HUES6 (cell line): ENCODE results near the gene KIRREL3.

Source experiments
- H3K27ac ChIP-seq: 2 replicates; pipeline ENCODE4 v1.7.0; 2013; ENCODE audit warnings: low read depth, mild to moderate bottlenecking, low read length, inconsistent platforms
- H3K27me3 ChIP-seq: 2 replicates; pipeline ENCODE4 v1.6.1; 2013; ENCODE audit warnings: low read length; ENCODE audit not compliant: control insufficient read depth, insufficient read depth
- H3K36me3 ChIP-seq: 2 replicates; pipeline ENCODE4 v1.6.1; 2013; ENCODE audit warnings: low read length; ENCODE audit not compliant: control insufficient read depth, insufficient read depth
- H3K4me1 ChIP-seq: 2 replicates; pipeline ENCODE4 v1.6.1; 2013; ENCODE audit warnings: low read length; ENCODE audit not compliant: control insufficient read depth, insufficient read depth
- H3K4me3 ChIP-seq: 2 replicates; pipeline ENCODE4 v1.5.1; 2013; ENCODE audit warnings: low read depth, low read length
- H3K9ac ChIP-seq: one replicate; pipeline ENCODE4 v1.6.1; 2013; ENCODE audit warnings: mild to moderate bottlenecking, low read length
- H3K9me3 ChIP-seq: 2 replicates; pipeline ENCODE4 v1.6.1; 2013; ENCODE audit warnings: low read depth, low read length; ENCODE audit not compliant: control insufficient read depth, insufficient read depth

Gene KIRREL3

GRCh38 chr11:126599217-126599897, 401.2 kb downstream of the KIRREL3 start:
- Histone ChIP-seq H3K4me1 (peaks cover 23% of the 10 kb centered on the region), H3K36me3 (no peaks in the 10 kb centered on the region), H3K9ac (no peak overlapping the region), H3K4me3 (no peak overlapping the region), H3K9me3 (no peaks in the 10 kb centered on the region; the same call in 1 of the 2 replicates), H3K27me3 (no peaks in the 10 kb centered on the region; the same call in 1 of the 2 replicates), H3K27ac (no peak overlapping the region)

DNA sequence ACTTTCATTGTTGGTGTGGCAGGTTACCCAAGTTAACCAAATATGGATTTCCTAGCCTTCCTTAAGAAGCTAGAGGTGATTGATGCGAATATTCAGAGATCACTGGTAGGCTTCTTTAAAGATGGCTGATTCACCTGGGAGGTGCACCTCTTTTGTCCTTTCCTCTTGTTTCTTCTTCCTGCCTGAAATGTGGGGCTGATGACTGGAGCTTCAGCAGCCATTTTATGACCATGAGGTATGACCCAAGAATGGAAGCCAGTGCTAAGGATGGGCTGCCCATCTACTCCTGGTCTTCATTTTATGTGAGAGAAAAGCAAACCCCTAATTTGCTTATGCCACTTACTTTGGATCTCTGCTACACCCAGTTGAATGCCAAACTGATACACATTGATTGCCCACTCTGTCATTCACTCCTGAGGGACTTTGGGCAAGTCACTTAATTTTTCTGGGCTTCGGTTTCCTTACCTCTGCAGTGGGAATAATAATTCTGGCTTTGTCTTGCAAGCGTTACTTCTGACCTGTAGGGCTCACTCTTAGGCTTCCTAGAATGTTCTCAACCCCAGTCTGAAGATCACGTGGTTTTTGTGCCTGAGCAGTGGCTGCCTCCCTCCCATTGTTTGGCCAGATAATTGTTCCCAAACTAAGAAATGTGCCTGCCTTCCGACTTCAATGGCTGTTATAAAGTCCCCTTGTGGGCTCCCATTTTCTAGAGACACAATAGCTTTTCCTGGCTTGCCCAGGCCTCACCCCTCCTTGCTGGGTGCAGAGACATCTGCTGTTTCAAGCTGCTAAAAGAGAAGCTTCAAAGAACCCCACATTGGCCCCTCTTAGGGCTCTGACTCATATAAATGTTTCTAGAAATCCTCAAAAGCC, 402.0 kb downstream of the KIRREL3 start:
- Histone ChIP-seq H3K27ac (no peak overlapping the region), H3K4me3 (no peak overlapping the region), H3K9ac (no peak overlapping the region), H3K27me3 (no peaks in the 10 kb centered on the region), H3K36me3 (no peaks in the 10 kb centered on the region), H3K9me3 (no peaks in the 10 kb centered on the region; the same call in 1 of the 2 replicates), H3K4me1 (peaks cover 23% of the 10 kb centered on the region)

- no peaks in the 10 kb centered on the region for H3K36me3 ChIP-seq
- no peak overlapping the region for H3K27ac ChIP-seq
- no peak overlapping the region for H3K9ac ChIP-seq
- peaks cover 29% of the 10 kb centered on the region for H3K4me1 ChIP-seq
- H3K4me3 ChIP-seq: no peak overlapping the region
- no peaks in the 10 kb centered on the region for H3K27me3 ChIP-seq
- no peaks in the 10 kb centered on the region; the same call in 1 of the 2 replicates for H3K9me3 ChIP-seq
Measured at GRCh38 chr11:126597041-126597440, 403.5 kb downstream of the KIRREL3 start.

DNA sequence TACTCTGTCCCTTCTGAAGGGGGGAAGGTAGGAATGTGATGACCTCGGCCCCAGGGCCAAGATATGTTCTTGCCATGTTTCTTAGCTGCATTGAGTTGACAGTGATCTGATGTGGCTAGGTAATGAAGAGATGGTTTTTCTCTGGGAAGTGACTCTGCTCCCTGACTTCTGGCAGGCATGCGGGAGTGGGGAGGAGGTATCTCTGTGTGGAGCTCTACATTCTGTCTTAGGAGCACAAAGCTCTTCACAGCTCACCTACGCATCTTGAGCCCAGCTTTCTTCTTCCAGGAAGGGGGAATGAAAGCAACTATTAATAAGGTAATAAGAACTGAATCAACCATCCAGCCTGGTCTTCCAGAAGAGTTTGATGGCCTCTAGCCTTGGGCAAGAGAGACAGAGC, 404.1 kb downstream of the KIRREL3 start:
- H3K27me3 ChIP-seq: no peaks in the 10 kb centered on the region
- no peak overlapping the region for H3K4me3 ChIP-seq
- no peaks in the 10 kb centered on the region; the same call in 1 of the 2 replicates for H3K9me3 ChIP-seq
- H3K36me3 ChIP-seq: no peaks in the 10 kb centered on the region
- peaks cover 29% of the 10 kb centered on the region for H3K4me1 ChIP-seq
- H3K27ac ChIP-seq: no peak overlapping the region
- H3K9ac ChIP-seq: no peak overlapping the region

DNA sequence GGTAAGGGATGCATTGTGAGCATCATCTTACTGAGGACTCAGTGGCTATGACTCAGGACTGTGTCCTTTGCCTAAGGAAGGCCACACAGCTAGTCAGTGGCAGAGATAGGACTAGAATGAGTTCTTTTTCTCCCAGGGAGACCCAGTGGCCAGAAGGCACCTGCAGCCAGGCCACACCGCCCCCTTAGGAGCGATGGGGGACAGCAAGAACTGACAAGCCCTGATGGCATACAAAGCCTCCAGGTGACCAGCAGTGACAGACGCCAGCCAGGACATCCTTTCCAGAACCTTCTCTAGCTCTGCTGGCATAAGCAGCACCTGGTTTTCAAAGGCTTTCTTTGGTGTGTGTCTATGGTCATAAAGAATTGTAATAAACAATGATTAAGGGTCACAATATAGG, 405.0 kb downstream of the KIRREL3 start:
- Histone ChIP-seq H3K9me3 (no peaks in the 10 kb centered on the region; the same call in 1 of the 2 replicates), H3K9ac (no peak overlapping the region), H3K36me3 (no peaks in the 10 kb centered on the region), H3K4me1 (peaks cover 20% of the 10 kb centered on the region), H3K27ac (no peak overlapping the region), H3K4me3 (no peak overlapping the region), H3K27me3 (no peaks in the 10 kb centered on the region)

DNA sequence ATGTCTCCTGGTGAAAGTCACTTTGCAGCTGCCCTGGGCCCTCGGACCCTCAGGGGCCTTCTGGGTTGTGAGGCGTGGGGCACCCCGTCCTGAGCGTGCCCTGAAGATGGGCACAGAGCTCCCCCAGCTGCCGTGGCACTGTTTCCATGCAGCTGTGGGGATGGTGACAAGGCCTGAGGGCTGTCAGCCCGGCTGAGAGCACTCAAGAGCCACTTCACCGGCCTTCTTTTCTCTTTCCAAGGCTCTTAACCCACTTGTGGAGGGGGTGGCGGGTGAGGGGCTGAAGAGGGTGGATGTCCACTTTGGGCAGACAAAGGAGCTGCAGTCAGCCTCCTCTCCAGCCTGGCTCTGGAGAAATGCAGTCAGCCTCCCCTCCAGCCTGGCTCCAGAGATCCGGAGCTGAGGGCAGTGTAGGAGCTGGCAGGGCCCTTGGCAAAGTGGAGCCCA, 405.6 kb downstream of the KIRREL3 start:
- H3K27ac ChIP-seq: no peak overlapping the region
- H3K9ac ChIP-seq: no peak overlapping the region
- H3K4me1 ChIP-seq: peaks cover 20% of the 10 kb centered on the region
- H3K36me3 ChIP-seq: no peaks in the 10 kb centered on the region
- H3K27me3 ChIP-seq: no peaks in the 10 kb centered on the region
- H3K9me3 ChIP-seq: no peaks in the 10 kb centered on the region; the same call in 1 of the 2 replicates
- no peak overlapping the region for H3K4me3 ChIP-seq

GRCh38 chr11:126592496-126593410, 407.8 kb downstream of the KIRREL3 start:
- Histone ChIP-seq H3K4me3 (no peak overlapping the region), H3K36me3 (no peaks in the 10 kb centered on the region), H3K9ac (no peak overlapping the region), H3K27me3 (no peaks in the 10 kb centered on the region), H3K4me1 (peaks cover 34% of the 10 kb centered on the region), H3K27ac (no peak overlapping the region), H3K9me3 (no peaks in the 10 kb centered on the region)

DNA sequence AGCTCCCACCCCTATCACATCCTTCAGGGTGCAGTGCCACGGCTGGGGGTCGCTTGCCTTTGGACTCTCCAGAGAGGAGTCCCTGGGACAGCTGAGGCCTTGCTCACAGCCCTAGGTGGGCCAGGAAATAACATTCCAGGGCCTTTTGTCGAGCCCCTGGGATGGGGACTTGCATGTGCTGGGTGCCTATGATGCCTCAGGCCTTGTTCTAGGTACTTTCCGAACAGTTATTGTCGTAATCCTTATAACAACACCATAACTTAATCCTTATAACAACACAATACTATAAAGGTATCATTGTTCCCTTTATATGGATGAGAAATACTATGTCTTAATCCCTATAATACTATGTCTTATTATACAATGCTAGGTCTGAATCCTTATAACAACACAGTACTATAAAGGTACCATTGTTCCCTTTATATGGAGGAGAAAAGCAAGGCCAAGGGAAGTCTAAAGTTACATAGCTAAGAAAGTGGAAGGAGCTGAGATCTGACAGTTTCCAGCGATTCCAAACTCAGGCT, 408.5 kb downstream of the KIRREL3 start:
- no peak overlapping the region for H3K27ac ChIP-seq
- no peaks in the 10 kb centered on the region for H3K27me3 ChIP-seq
- H3K9ac ChIP-seq: no peak overlapping the region
- H3K4me3 ChIP-seq: no peak overlapping the region
- H3K36me3 ChIP-seq: no peaks in the 10 kb centered on the region
- peaks cover 38% of the 10 kb centered on the region for H3K4me1 ChIP-seq
- no peaks in the 10 kb centered on the region for H3K9me3 ChIP-seq

- Histone ChIP-seq H3K9me3 (no peaks in the 10 kb centered on the region), H3K36me3 (no peaks in the 10 kb centered on the region), H3K9ac (no peak overlapping the region), H3K4me1 (peaks cover 57% of the 10 kb centered on the region), H3K4me3 (no peak overlapping the region), H3K27me3 (no peaks in the 10 kb centered on the region), H3K27ac (no peak overlapping the region)
Measured at GRCh38 chr11:126589492-126589803, 411.1 kb downstream of the KIRREL3 start.

GRCh38 chr11:126588630-126589491, 411.7 kb downstream of the KIRREL3 start:
- Histone ChIP-seq H3K27me3 (no peaks in the 10 kb centered on the region), H3K9ac (no peak overlapping the region), H3K4me1 (peaks cover 57% of the 10 kb centered on the region), H3K27ac (no peak overlapping the region), H3K4me3 (no peak overlapping the region), H3K36me3 (no peaks in the 10 kb centered on the region), H3K9me3 (no peaks in the 10 kb centered on the region)
